GM12878 (cell line): ENCODE results near the gene MYO15A. TPM values are rescaled to one million over a fixed set of nuclear protein-coding genes. Genes with fewer than 3 reads are reported as not detected.

Experiments
- ATAC-seq: fragments of 200-7000 bp; cut with Tn5 transposase; 3 replicates; pipeline ENCODE4 v1.9.1; 2020; ENCODE audit warnings: mild to moderate bottlenecking, moderate library complexity
- BruUV-seq: library from RNA; stranded (reverse); fragments of 400-500 nt; replicated peaks from 2 replicates; lab custom pipeline; 2021; lab: Mats Ljungman, UMichigan
- CTCF ChIA-PET: fragments of 300-600 bp; sonication (Branson Sonifier 250); formaldehyde crosslinking; extraction: SDS; loops from one replicate; lab custom pipeline; 2021; ENCODE audit warnings: inconsistent platforms; lab: Yijun Ruan, JAX
- POLR2A ChIA-PET: fragments of 350-600 bp; formaldehyde crosslinking; extraction: SDS; loops from one replicate; lab custom pipeline; 2021; ENCODE audit warnings: inconsistent platforms; lab: Charles Lee
- RAD21 ChIA-PET: fragments of 300-600 bp; sonication (Branson Sonifier 250); formaldehyde crosslinking; loops from one replicate; lab custom pipeline; 2023; ENCODE audit warnings: antibody characterized with exemption; ENCODE audit not compliant: unreplicated experiment; lab: Charles Lee
- SMC1A ChIA-PET: fragments of 300-600 bp; sonication (Branson Sonifier 250); formaldehyde crosslinking; loops from one replicate; lab custom pipeline; 2023; ENCODE audit not compliant: unreplicated experiment, uncharacterized antibody; lab: Charles Lee
- DNase-seq: peaks from one replicate; pipeline ENCODE4 v3.0.0-alpha.2; 2011; ENCODE audit warnings: low read depth, low spot score
- FAIRE-seq: peaks from 3 replicates; lab custom pipeline; 2011; peaks lifted over from hg19 to GRCh38; lab: Jason Lieb, UNC
- H2AFZ ChIP-seq: 2 replicates; pipeline ENCODE4 v1.6.0; 2011; ENCODE audit warnings: low read depth, low read length, control low read depth; ENCODE audit not compliant: control insufficient read depth
- H3K27ac ChIP-seq: 2 replicates; pipeline ENCODE4 v1.5.1; 2011; ENCODE audit warnings: control low read depth; ENCODE audit not compliant: control insufficient read depth, insufficient read depth
- H3K27me3 ChIP-seq, 2 experiments: replicated peaks in 1 of 2; 2 replicates each; pipeline versions ENCODE4 v1.6.0 to v1.6.1; 2011; ENCODE audit warnings: low read length in 1 of 2; ENCODE audit not compliant: control insufficient read depth in 2 of 2, insufficient read depth in 2 of 2
- H3K36me3 ChIP-seq, 2 experiments: 2 replicates each; pipeline ENCODE4 v1.5.1; 2011; ENCODE audit warnings: low read length in 1 of 2; ENCODE audit not compliant: control insufficient read depth in 2 of 2, insufficient read depth in 2 of 2
- H3K4me1 ChIP-seq: 2 replicates; pipeline ENCODE4 v1.6.1; 2011; ENCODE audit warnings: mild to moderate bottlenecking, low read length, moderate library complexity, mixed read lengths; ENCODE audit not compliant: control insufficient read depth, insufficient read depth
- H3K4me2 ChIP-seq: 2 replicates; pipeline ENCODE4 v1.6.0; 2011; ENCODE audit warnings: control low read depth; ENCODE audit not compliant: control insufficient read depth, insufficient read depth
- H3K4me3 ChIP-seq: fragments of 200-600 bp; sonication (generic); 2 replicates; pipeline ENCODE4 v1.5.1; 2016
- H3K79me2 ChIP-seq: 2 replicates; pipeline ENCODE4 v1.6.0; 2011; ENCODE audit warnings: low read length; ENCODE audit not compliant: control insufficient read depth, insufficient read depth
- H3K9ac ChIP-seq: 2 replicates; pipeline ENCODE4 v1.8.0; 2011; ENCODE audit warnings: low read length, control low read depth, mixed read lengths; ENCODE audit not compliant: control insufficient read depth, insufficient read depth
- H3K9me3 ChIP-seq: replicated peaks from 3 replicates; pipeline ENCODE4 v1.5.1; 2011; ENCODE audit warnings: mild to moderate bottlenecking, low read length; ENCODE audit not compliant: control insufficient read depth, insufficient read depth
- H4K20me1 ChIP-seq: 2 replicates; pipeline ENCODE4 v1.6.0; 2011; ENCODE audit not compliant: control insufficient read depth, insufficient read depth
- MEF2A ChIP-seq: IDR thresholded peaks from 2 replicates; pipeline ENCODE4 v1.6.1; 2011; ENCODE audit warnings: low read depth, mild to moderate bottlenecking, low read length, moderate library complexity; ENCODE audit not compliant: insufficient read depth
- SUZ12 ChIP-seq: fragments of 200-600 bp; sonication (generic); IDR thresholded peaks from one replicate; pipeline ENCODE4 v1.6.1; 2018; ENCODE audit warnings: antibody characterized with exemption, mild to moderate bottlenecking; ENCODE audit not compliant: unreplicated experiment
- ZNF24 ChIP-seq: fragments of 450-650 bp; IDR thresholded peaks from 2 replicates; pipeline ENCODE4 v1.6.1; 2017; ENCODE audit warnings: antibody characterized with exemption, mild to moderate bottlenecking
- ZNF274 ChIP-seq: IDR thresholded peaks from one replicate; pipeline ENCODE4 v1.8.0; 2011; ENCODE audit not compliant: insufficient read length, insufficient read depth
- WGBS: methylation state at CpG from one replicate; pipeline ENCODE4 v1.1.6; 2016; ENCODE audit warnings: low lambda C conversion rate; ENCODE audit not compliant: insufficient replicate concordance, insufficient coverage; ENCODE audit errors: missing lambda C conversion rate; 5-methylcytosine and 5-hydroxymethylcytosine counted together
- in situ Hi-C: fragments of 300-500 bp; cut with MboI; formaldehyde crosslinking; loops from 9 replicates; pipeline ENCODE4 v1.14.3; 2018; ENCODE audit warnings: mixed read lengths
- intact Hi-C: fragments of 100-400 bp; cut with micrococcal nuclease; formaldehyde crosslinking; loops from one replicate; pipeline ENCODE4 v1.14.2; 2022; ENCODE audit not compliant: unreplicated experiment
- polyA plus RNA-seq, 11 experiments: library from polyadenylated mRNA; depleted of rRNA in 4 of 11; unstranded in 6 of 11; stranded (reverse) in 5 of 11; fragments of >200 nt; fragmentation: Nextera tagmentation in 4 of 11; fragmentation: Illumina TruSeq in 1 of 11; extraction: Ambion mirVana in 4 of 11; extraction: Trizol in 1 of 11; gene quantifications; 1 replicate in 1 of 11; 2 replicates in 10 of 11; pipeline versions ENCODE4 v1.2.1 to v1.2.3, GENCODE V29; 2011 to 2016; ENCODE audit warnings: inconsistent platforms in 2 of 11, missing spikeins in 2 of 11, low read depth in 1 of 11
- total RNA-seq, 4 experiments: library from RNA; depleted of rRNA in 3 of 4; stranded (reverse); fragments of >200 nt in 3 of 4; fragmentation: Illumina TruSeq in 1 of 4; extraction: Trizol in 1 of 4; gene quantifications; 2 replicates each; pipeline versions ENCODE4 v1.2.1 to v1.2.3, GENCODE V29; 2013 to 2021
- TF ChIP-seq, protein P1 (sequence below): fragments of 150-350 bp; IDR thresholded peaks from 2 replicates; pipeline ENCODE4 v1.6.1; 2016; ENCODE audit warnings: low read depth, low read length

The MYO15A gene
- total and polyA plus RNA-seq, 10 of the 15 experiments (the other 5 are each of a cell fraction or from before 2014, with no cell fraction given), result 0.03 to 0.77 (median 0.21) TPM; not detected in 4

DNA sequence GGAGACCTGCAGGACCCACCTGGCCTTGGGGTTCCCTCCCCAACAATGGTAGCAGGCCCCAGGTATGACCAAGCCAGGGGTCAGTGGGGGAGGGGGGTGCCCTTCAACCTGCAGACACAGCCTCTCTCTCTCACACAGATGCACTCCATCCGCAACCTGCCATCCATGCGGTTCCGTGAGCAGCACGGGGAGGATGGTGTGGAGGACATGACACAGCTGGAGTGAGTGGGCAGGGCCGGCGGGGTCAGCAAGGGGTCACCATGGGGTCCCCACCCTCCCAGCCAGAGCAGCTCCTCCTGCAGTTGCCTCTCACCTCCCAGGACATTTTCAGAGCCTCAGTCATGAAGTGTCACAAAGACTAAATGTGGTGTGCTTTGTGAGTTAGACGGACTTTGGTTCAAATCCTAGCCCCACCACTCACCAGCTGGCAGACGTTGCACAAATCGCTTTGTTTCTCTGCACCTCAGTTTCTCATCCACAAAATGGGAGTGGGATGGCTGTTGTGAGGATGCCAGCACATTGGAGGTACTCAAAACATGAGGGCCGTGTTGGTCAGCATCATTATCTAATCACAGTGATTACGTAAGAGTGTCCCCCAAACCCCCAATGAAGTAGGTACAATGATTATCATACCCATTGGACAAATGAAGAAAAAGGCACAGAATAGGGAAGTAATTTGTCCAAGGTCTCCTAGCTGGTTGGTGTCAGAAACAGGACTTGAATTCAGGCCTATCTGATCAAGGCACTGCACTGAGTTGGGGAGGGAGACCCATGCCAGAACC, 16.0 kb downstream of the MYO15A start:
- intact Hi-C loops (no loop called here), in situ Hi-C loops (no loop called here)
- H3K4me1 ChIP-seq, result no peaks in the 10 kb centered on the region
- H2AFZ ChIP-seq, result no peak overlapping the region
- no peak for FAIRE-seq
- no peaks in the 10 kb centered on the region; a peak in 1 of 4 replicates for H3K27me3 ChIP-seq
- no peak for TF ChIP-seq ZNF24
- no peak for TF ChIP-seq SUZ12
- no peak for TF ChIP-seq MEF2A
- TF ChIP-seq, protein P1, sequence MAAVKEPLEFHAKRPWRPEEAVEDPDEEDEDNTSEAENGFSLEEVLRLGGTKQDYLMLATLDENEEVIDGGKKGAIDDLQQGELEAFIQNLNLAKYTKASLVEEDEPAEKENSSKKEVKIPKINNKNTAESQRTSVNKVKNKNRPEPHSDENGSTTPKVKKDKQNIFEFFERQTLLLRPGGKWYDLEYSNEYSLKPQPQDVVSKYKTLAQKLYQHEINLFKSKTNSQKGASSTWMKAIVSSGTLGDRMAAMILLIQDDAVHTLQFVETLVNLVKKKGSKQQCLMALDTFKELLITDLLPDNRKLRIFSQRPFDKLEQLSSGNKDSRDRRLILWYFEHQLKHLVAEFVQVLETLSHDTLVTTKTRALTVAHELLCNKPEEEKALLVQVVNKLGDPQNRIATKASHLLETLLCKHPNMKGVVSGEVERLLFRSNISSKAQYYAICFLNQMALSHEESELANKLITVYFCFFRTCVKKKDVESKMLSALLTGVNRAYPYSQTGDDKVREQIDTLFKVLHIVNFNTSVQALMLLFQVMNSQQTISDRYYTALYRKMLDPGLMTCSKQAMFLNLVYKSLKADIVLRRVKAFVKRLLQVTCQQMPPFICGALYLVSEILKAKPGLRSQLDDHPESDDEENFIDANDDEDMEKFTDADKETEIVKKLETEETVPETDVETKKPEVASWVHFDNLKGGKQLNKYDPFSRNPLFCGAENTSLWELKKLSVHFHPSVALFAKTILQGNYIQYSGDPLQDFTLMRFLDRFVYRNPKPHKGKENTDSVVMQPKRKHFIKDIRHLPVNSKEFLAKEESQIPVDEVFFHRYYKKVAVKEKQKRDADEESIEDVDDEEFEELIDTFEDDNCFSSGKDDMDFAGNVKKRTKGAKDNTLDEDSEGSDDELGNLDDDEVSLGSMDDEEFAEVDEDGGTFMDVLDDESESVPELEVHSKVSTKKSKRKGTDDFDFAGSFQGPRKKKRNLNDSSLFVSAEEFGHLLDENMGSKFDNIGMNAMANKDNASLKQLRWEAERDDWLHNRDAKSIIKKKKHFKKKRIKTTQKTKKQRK, result no peak
- no peak for TF ChIP-seq ZNF274
- DNase-seq, result no peak
- BruUV-seq, result no TSS peak
- H3K27ac ChIP-seq, result no peak overlapping the region
- no peaks in the 10 kb centered on the region for H3K79me2 ChIP-seq
- 36% methylated on average over 11 of the region's 11 CpGs for WGBS
- no peaks in the 10 kb centered on the region for H4K20me1 ChIP-seq
- ChIA-PET CTCF (no interaction called here), RAD21 (no interaction called here), POLR2A (no interaction called here), SMC1A (no interaction called here)
- H3K9ac ChIP-seq, result no peak overlapping the region
- no peak for ATAC-seq
- no peak overlapping the region for H3K4me3 ChIP-seq
- no peak overlapping the region for H3K4me2 ChIP-seq
- H3K36me3 ChIP-seq, result no peaks in the 10 kb centered on the region
- peaks cover 1% of the 10 kb centered on the region; the same call in 1 of the 3 replicates for H3K9me3 ChIP-seq
